Naive B cell (primary cell): ENCODE measurements around the gene MAPKAPK2. TPM values are rescaled to one million over a fixed set of nuclear protein-coding genes. Genes with fewer than 3 reads are reported as not detected.

Source experiments
- ATAC-seq, 2 donors: fragments of 150-1000 bp; cut with Tn5 transposase; 2 replicates each; pipeline ENCODE4 v1.10.0; 2021; ENCODE audit warnings: low read depth in 2 of 2, mild to moderate bottlenecking in 2 of 2, moderate library complexity in 2 of 2
- DNase-seq: peaks from one replicate; pipeline ENCODE4 v3.0.0; 2022
- H3K27ac Mint-ChIP-seq, 6 donors: one replicate each; pipeline ENCODE4 v1.8.0; 2020 to 2022; ENCODE audit warnings: mild to moderate bottlenecking in 6 of 6, mixed read lengths in 6 of 6, moderate library complexity in 5 of 6, inconsistent platforms in 2 of 6
- H3K27me3 Mint-ChIP-seq, 3 donors: one replicate each; pipeline ENCODE4 v1.8.0; 2021 to 2022; ENCODE audit warnings: mixed read lengths in 3 of 3, mild to moderate bottlenecking in 1 of 3
- H3K36me3 Mint-ChIP-seq, 2 donors: one replicate each; pipeline ENCODE4 v1.8.0; 2020 to 2022; ENCODE audit warnings: mixed read lengths in 2 of 2, inconsistent platforms in 1 of 2, mild to moderate bottlenecking in 1 of 2
- H3K4me1 Mint-ChIP-seq, 3 donors: one replicate each; pipeline ENCODE4 v1.8.0; 2020 to 2022; ENCODE audit warnings: mixed read lengths in 3 of 3, inconsistent platforms in 1 of 3, mild to moderate bottlenecking in 1 of 3, moderate library complexity in 1 of 3
- H3K4me3 Mint-ChIP-seq, 8 donors: one replicate each; pipeline ENCODE4 v1.8.0; 2020 to 2022; ENCODE audit warnings: mild to moderate bottlenecking in 8 of 8, mixed read lengths in 8 of 8, moderate library complexity in 8 of 8, inconsistent platforms in 2 of 8
- H3K9me3 Mint-ChIP-seq, 7 donors: one replicate each; pipeline ENCODE4 v1.8.0; 2020 to 2022; ENCODE audit warnings: mixed read lengths in 7 of 7, mild to moderate bottlenecking in 5 of 7, inconsistent platforms in 2 of 7, moderate library complexity in 1 of 7
- polyA plus RNA-seq, 6 donors: library from polyadenylated mRNA; unstranded; fragments of 300-500 nt; fragmentation: Illumina TruSeq; gene quantifications; one replicate each; pipeline ENCODE4 v1.2.3, GENCODE V29; 2021; ENCODE audit warnings: low read depth in 6 of 6

The MAPKAPK2 gene
- polyA plus RNA-seq, 6 donors from 2014 or later: 1.7 to 3.6 (median 2.8) TPM

GRCh38 chr1:206653715-206654459 is 30.8 kb upstream of the MAPKAPK2 start:
- no peak overlapping the region for H3K27ac Mint-ChIP-seq
- H3K36me3 Mint-ChIP-seq: no peaks in the 10 kb centered on the region
- peaks cover 18 to 24% (median 22%) of the 10 kb centered on the region in 3 donors for H3K27me3 Mint-ChIP-seq
- H3K4me1 Mint-ChIP-seq: peaks cover 15 to 16% (median 15%) of the 10 kb centered on the region in 3 donors
- H3K4me3 Mint-ChIP-seq: no peak overlapping the region
- ATAC-seq (no peak), DNase-seq (no peak)
- H3K9me3 Mint-ChIP-seq: no peaks in the 10 kb centered on the region

DNA sequence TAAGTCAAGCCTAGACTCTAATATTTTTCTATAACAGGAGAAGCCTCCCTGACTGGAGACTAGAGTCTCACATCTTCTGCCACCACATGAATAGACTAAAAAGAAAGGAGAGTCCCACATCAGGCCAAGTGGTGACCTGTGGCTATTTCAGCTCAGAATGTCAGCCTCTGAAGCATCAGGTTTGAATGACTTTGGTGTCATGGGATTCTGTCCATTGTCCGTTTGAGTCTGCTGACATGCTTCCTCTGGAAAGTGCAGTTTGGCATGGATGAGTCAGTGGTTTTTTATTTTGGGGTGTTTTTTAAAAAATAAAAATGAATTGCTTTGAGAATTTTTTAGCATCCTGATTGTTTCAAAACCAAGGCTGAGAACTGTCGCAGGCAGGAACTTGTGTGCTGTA is 29.9 kb upstream of the MAPKAPK2 start:
- ATAC-seq: no peak
- peaks cover 15 to 16% (median 15%) of the 10 kb centered on the region in 3 donors for H3K4me1 Mint-ChIP-seq
- no peak overlapping the region for H3K4me3 Mint-ChIP-seq
- no peaks in the 10 kb centered on the region for H3K9me3 Mint-ChIP-seq
- peaks cover 18 to 23% (median 18%) of the 10 kb centered on the region in 3 donors for H3K27me3 Mint-ChIP-seq
- no peak overlapping the region for H3K27ac Mint-ChIP-seq
- no peaks in the 10 kb centered on the region for H3K36me3 Mint-ChIP-seq
- no peak for DNase-seq

DNA sequence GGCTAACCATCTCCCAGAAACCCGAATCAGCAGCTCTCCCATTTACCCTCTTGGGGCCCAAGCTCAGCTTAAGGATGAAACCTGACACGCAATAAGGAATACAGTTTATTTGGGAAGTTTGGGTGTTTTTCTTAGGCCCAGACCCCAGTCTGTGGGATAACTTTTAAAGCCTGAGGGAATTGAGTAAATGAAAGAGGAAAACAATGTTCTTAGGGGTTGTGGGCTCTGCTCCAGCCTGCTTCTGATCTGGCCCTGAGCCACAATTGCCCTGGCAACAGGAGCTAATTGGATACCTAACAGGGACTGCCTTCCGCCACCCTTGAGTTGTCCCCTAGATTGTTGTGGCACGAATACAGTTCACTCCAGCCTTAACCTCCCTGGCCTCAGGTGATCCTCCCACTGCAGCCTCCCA is 29.2 kb upstream of the MAPKAPK2 start:
- ATAC-seq (no peak), DNase-seq (no peak)
- Mint-ChIP-seq H3K4me3 (no peak overlapping the region), H3K36me3 (no peaks in the 10 kb centered on the region), H3K4me1 (peaks cover 15 to 16% (median 15%) of the 10 kb centered on the region in 3 donors), H3K27me3 (peaks cover 18 to 24% (median 23%) of the 10 kb centered on the region in 3 donors), H3K27ac (no peak overlapping the region), H3K9me3 (no peaks in the 10 kb centered on the region)

- no peak for DNase-seq
- H3K9me3 Mint-ChIP-seq: no peaks in the 10 kb centered on the region
- H3K27me3 Mint-ChIP-seq: peaks cover 23 to 31% (median 30%) of the 10 kb centered on the region in 3 donors
- no peaks in the 10 kb centered on the region for H3K36me3 Mint-ChIP-seq
- peaks cover 15 to 16% (median 15%) of the 10 kb centered on the region in 3 donors for H3K4me1 Mint-ChIP-seq
- ATAC-seq: no peak
- no peak overlapping the region for H3K27ac Mint-ChIP-seq
- no peak overlapping the region for H3K4me3 Mint-ChIP-seq
These were observed 27.8 kb upstream of the MAPKAPK2 start for GRCh38 chr1:206656936-206657335.

GRCh38 chr1:206657751-206658150 is 27.0 kb upstream of the MAPKAPK2 start:
- no peak overlapping the region for H3K27ac Mint-ChIP-seq
- peaks cover 15 to 19% (median 15%) of the 10 kb centered on the region in 3 donors for H3K4me1 Mint-ChIP-seq
- peaks cover 26 to 34% (median 31%) of the 10 kb centered on the region in 3 donors for H3K27me3 Mint-ChIP-seq
- H3K36me3 Mint-ChIP-seq: no peaks in the 10 kb centered on the region
- H3K4me3 Mint-ChIP-seq: peak overlapping the region in 5 of 8 donors; percentile 60 to 83 (median 63)
- no peak for ATAC-seq
- no peak for DNase-seq
- no peaks in the 10 kb centered on the region for H3K9me3 Mint-ChIP-seq

- peaks cover 31 to 37% (median 31%) of the 10 kb centered on the region in 3 donors for H3K27me3 Mint-ChIP-seq
- H3K9me3 Mint-ChIP-seq: no peaks in the 10 kb centered on the region
- H3K27ac Mint-ChIP-seq: peak overlapping the region in 2 of 6 donors; percentile 39 to 64
- peak overlapping the region in 7 of 8 donors; percentile 54 to 83 (median 61) for H3K4me3 Mint-ChIP-seq
- DNase-seq: peak; percentile 49
- H3K4me1 Mint-ChIP-seq: peaks cover 16 to 23% (median 20%) of the 10 kb centered on the region in 3 donors
- no peaks in the 10 kb centered on the region for H3K36me3 Mint-ChIP-seq
- peak; percentile 78 to 82 for ATAC-seq
These were observed 26.3 kb upstream of the MAPKAPK2 start for GRCh38 chr1:206658264-206658980.

DNA sequence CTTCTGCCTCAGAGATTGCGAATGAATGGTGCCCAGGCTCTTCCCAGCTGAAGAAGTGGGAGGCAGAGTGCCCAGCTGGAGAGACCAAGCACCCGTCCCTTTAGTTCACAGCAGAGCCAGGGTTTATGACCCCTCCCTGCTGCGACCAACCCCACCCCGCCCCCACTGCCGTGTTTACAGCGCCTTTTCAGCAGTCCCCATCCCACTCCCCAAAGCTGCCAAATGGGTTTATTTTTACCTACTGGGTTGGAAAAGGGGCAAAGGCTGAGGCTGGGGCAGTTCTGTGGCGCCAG is 25.8 kb upstream of the MAPKAPK2 start:
- H3K27ac Mint-ChIP-seq: no peak overlapping the region
- H3K4me3 Mint-ChIP-seq: peak overlapping the region in 2 of 8 donors; percentile 61 to 63
- H3K9me3 Mint-ChIP-seq: no peaks in the 10 kb centered on the region

DNA sequence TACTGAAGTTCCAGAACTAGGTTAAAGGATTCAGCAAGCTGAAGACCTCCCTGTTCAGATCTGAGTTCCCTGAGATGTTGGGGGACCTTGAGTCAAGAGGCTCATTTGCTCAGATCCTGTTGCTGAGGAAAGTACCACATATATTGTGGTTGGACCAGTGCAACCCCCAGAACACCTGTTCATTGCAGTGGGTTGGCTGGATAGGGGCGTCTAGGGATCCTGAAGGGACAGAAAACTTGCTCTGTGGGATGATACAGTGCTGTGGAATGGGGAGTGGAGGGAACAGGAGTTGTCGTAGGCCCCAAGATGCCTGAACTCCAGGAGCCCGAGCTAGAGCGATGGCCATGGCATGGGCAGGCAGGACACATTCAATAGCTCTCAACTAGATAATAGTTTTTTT is 24.6 kb upstream of the MAPKAPK2 start:
- no peak for ATAC-seq
- Mint-ChIP-seq H3K9me3 (no peaks in the 10 kb centered on the region), H3K27ac (peak overlapping the region in 1 of 6 donors; percentile 77), H3K4me3 (no peak overlapping the region), H3K27me3 (peaks cover 31 to 43% (median 42%) of the 10 kb centered on the region in 3 donors), H3K4me1 (peaks cover 29 to 40% (median 37%) of the 10 kb centered on the region in 3 donors), H3K36me3 (no peaks in the 10 kb centered on the region)
- DNase-seq: no peak

More for the DNA sequence above, 25.8 kb upstream of the MAPKAPK2 start:
- ATAC-seq (no peak), DNase-seq (no peak)
- H3K36me3 Mint-ChIP-seq: no peaks in the 10 kb centered on the region
- peaks cover 21 to 28% (median 25%) of the 10 kb centered on the region in 3 donors for H3K4me1 Mint-ChIP-seq
- peaks cover 31 to 42% (median 32%) of the 10 kb centered on the region in 3 donors for H3K27me3 Mint-ChIP-seq

GRCh38 chr1:206661161-206661820 is 23.4 kb upstream of the MAPKAPK2 start:
- H3K4me1 Mint-ChIP-seq: peaks cover 29 to 43% (median 40%) of the 10 kb centered on the region in 3 donors
- no peaks in the 10 kb centered on the region for H3K36me3 Mint-ChIP-seq
- no peaks in the 10 kb centered on the region for H3K9me3 Mint-ChIP-seq
- H3K27ac Mint-ChIP-seq: no peak overlapping the region
- no peak overlapping the region for H3K4me3 Mint-ChIP-seq
- DNase-seq: no peak
- no peak for ATAC-seq
- H3K27me3 Mint-ChIP-seq: peaks cover 31 to 53% (median 43%) of the 10 kb centered on the region in 3 donors

DNA sequence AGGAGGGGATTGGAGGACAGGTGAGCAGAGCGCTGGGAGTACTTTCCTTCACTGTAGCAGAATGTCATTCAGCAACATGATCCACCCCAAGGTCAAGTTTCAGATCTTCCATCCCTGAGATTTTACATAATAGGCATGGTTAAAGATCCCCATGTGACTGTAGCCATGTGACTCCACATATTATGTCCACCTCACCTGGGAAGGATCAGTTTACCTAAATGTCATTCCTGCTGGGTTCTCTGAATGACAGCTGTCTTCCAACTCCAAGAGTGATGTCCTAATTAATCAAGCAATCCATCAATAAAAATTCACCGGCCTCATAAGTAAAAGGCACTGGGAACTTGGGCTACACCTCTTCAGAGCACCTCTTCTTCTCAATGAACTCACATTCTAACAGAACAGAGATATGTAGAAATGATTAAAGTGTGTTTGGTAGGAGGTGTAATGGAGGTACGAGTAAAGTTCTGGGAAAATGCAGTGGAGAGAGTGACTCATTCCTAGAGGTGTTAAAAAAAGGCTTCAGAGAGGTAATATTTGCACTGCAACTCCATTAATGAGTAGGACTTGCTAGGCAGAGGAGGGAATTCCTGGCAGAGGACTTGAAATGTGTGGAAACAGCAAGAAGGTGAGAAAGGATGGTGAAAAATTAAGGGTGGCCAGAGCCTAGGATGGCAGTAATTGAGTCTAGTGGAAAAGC is 22.2 kb upstream of the MAPKAPK2 start:
- H3K9me3 Mint-ChIP-seq: no peaks in the 10 kb centered on the region
- H3K27ac Mint-ChIP-seq: no peak overlapping the region
- ATAC-seq (no peak), DNase-seq (no peak)
- peak overlapping the region in 1 of 8 donors; percentile 54 for H3K4me3 Mint-ChIP-seq
- no peaks in the 10 kb centered on the region for H3K36me3 Mint-ChIP-seq
- peaks cover 24 to 40% (median 37%) of the 10 kb centered on the region in 3 donors for H3K4me1 Mint-ChIP-seq
- H3K27me3 Mint-ChIP-seq: peaks cover 31 to 48% (median 38%) of the 10 kb centered on the region in 3 donors

GRCh38 chr1:206663362-206663761 is 21.3 kb upstream of the MAPKAPK2 start:
- peak overlapping the region in 1 of 6 donors; percentile 40 for H3K27ac Mint-ChIP-seq

DNA sequence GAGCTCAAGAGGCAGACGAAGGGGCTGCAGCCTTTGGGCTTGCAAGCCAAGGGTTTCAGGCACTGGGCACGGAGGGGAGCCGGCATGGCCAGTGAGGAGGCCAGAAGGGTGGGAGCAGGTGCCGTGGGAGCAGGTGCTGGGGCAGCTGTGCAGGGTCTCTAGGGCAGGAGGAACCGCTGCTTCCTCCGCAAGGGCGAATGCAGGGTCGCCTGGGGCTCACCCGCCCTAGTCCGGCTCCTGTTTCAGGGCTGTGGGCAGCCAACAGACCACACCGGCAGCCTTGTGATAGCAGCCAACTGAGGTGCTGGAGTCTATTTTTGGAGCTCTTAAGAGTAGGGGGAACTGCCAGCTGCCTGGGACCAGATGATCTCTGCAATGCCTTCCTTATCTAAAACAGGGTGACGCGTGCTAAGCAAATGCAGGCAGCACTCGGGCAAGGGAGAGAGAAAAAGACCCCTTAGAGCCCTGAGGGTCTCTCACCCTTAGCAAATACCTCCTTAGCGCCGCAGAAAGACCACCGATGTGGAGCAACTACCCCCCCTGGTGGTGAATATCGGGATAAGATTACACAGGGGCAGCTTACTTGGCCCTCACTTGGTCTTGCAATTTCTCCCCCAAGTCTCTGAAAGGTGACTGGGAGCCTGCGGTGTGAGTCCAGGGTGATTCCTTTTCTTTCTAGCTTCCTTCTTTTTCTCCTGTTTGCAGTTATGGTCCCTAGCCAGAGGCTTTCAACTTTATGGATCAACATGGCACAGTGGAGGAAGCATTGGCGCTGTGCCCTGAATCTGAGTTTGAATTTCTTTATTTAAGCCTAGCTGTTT is 20.7 kb upstream of the MAPKAPK2 start:
- no peaks in the 10 kb centered on the region for H3K36me3 Mint-ChIP-seq
- peaks cover 30 to 51% (median 44%) of the 10 kb centered on the region in 3 donors for H3K27me3 Mint-ChIP-seq
- peaks cover 18 to 32% (median 24%) of the 10 kb centered on the region in 3 donors for H3K4me1 Mint-ChIP-seq
- ATAC-seq (peak; percentile 81 to 87), DNase-seq (peak; percentile 76)
- H3K27ac Mint-ChIP-seq: peak overlapping the region in 3 of 6 donors; percentile 13 to 52 (median 46)
- H3K9me3 Mint-ChIP-seq: no peaks in the 10 kb centered on the region
- peak overlapping the region in 7 of 8 donors; percentile 41 to 87 (median 74) for H3K4me3 Mint-ChIP-seq

More at GRCh38 chr1:206663362-206663761, 21.3 kb upstream of the MAPKAPK2 start:
- ATAC-seq (no peak), DNase-seq (no peak)
- peak overlapping the region in 5 of 8 donors; percentile 54 to 87 (median 74) for H3K4me3 Mint-ChIP-seq
- no peaks in the 10 kb centered on the region for H3K9me3 Mint-ChIP-seq
- peaks cover 21 to 36% (median 29%) of the 10 kb centered on the region in 3 donors for H3K4me1 Mint-ChIP-seq
- H3K27me3 Mint-ChIP-seq: peaks cover 31 to 52% (median 41%) of the 10 kb centered on the region in 3 donors
- H3K36me3 Mint-ChIP-seq: no peaks in the 10 kb centered on the region
